GM18861 (cell line): ENCODE measurements around the gene SEMA3D.
A peak's percentile ranks its signal among the peaks of the same experiment; 100 is the strongest.

Source experiments
- ATAC-seq: cut with Tn5 transposase; IDR thresholded peaks from one replicate; pipeline ENCODE4 v1.9.1; 2021; ENCODE audit not compliant: unreplicated experiment

Gene SEMA3D

DNA sequence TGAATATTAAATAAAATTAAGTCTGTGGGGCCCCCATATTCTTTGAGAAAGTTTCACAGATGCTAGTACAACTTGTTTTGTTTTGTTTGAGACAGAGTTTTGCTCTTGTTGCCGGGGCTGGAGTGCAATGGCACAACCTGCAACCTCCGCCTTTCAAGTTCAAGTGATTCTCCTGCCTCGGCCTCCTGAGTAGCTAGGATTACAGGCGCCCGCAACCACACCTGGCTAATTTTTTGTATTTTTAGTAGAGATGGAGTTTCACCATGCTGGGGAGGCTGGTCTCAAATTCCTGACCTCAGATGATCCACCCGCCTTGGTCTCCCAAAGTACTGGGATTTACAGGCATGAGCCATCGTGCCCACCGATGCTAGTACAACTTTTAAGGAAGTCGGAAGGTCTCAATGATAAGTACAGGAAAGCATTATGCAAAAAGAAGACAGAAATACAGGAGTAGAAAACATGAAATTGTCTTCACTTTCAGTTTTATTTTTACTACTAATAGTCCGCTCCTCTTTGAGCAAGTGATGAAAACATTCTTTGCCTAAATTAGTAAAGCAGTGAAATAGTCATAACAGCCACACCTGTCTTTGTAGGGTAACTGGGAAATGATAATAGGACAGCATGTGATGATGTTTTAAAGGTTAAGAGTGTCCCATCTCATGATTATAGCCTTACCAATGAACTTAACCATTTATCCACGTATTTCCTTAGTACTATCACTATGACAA is 147.5 kb downstream of the SEMA3D start:
- ATAC-seq, result peak; percentile 94

GRCh38 chr7:85038466-85038865 is 148.4 kb downstream of the SEMA3D start:
- ATAC-seq, result no peak

GRCh38 chr7:85033263-85033662 is 153.6 kb downstream of the SEMA3D start:
- no peak for ATAC-seq

GRCh38 chr7:85031475-85031874 is 155.4 kb downstream of the SEMA3D start:
- ATAC-seq, result no peak

DNA sequence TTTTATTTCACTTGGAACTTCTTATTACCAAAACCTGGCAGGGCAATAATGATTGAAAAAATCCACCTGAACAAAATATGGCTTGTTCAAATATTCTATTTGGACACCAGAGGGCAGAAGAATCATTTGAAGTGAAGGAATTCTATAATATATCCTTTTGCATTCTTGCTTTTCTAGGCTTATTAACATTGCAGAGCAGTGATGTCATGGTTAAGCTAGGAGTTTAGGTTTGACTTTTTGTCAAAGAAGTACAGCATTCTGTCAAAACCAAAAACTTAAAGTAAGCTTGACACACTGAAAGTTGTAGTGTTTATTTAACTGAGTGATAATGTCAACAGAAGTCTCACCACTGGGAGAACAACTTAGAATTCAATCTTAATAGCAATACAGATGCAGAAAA is 156.0 kb downstream of the SEMA3D start:
- ATAC-seq, result peak; percentile 52

DNA sequence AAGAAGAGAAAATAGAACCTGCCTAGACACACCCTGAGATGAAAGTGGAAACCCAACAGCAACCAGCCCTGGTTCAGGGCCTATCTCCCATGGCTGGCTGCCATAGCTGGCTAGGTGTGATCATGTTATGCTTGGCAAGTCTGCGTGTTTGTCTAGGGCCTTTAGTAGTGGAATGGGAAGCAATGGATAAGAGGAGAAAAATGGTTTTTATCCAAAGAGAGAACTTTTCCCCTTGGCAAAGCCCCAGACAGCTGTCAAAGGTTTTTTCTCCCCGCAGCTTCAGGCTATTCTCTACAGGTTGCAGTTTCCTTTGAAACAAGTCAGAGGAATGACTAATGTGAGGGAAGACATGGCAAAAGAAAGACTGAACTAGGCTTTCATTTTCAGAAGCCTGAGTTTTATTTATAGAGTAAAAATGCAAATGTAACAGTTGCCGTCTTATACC is 161.5 kb downstream of the SEMA3D start:
- ATAC-seq, result no peak

DNA sequence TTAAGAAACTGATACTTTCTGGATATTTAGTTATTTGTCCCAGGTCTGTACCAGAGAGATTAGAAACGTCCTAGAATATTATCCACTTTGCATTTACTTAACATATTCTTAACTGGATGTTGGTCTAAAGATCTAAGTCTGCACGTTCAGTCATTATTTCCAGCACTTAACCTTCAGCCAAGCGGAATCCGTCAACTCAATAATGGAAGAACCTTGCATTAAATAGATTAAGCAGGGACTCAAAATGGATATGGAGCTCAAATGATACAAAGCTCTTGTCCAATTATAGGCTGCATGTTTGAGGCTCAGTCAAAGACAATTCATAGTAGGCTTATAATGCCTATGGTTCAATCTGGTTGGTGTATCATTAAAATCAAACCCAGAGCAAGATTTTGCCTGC is 162.9 kb downstream of the SEMA3D start:
- ATAC-seq, result no peak

- ATAC-seq, result no peak
These were observed 163.7 kb downstream of the SEMA3D start for GRCh38 chr7:85023066-85023712.

DNA sequence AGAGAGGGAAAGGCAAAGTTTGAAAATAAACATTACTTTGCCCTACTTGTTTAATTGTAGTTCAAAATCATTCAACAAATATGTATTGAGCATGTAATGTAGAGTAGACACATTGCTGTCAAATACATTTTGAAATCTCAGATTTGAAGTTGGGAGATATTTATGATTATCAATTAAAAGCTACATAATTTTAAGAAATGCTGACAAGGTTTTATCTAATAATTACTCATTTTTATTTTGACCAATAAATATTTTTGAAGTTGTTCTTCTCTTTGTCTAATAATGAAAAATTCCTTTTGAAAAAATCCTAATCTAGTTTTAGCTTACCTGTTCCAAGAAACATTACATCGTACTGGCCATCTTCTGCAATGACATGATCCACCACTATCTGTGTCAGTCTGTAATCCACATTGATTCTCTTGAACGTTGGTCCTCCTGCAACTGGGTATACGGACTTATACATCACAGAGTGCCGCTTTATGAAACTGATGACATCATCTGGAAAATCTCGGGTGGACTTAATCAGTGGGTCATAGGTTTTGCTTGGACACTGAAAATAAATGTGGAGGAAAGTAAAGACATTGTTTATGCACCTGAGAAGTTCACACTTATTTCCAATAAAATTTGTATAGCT is 164.7 kb downstream of the SEMA3D start:
- ATAC-seq, result no peak

GRCh38 chr7:85021101-85021704 is 165.7 kb downstream of the SEMA3D start:
- no peak for ATAC-seq

DNA sequence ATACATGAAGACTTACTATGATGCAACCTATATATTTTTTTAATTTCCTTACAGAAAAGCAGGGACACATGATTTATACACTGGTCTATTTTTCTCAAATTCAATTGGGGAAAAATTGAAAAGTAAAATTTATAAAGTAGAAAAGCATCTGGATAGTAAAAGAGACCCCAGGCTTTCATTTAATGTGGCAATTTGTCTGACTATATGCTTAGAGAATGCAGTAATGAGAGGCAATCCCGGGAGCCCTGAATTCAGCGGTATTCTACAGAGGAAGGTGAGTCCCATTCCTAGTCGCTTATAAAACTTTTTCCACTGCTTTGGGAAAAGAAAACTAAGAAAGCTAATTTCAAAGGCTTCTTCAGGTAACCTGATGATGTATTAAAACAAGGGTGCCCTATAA is 167.1 kb downstream of the SEMA3D start:
- no peak for ATAC-seq

- ATAC-seq, result no peak
These were observed 167.7 kb downstream of the SEMA3D start for GRCh38 chr7:85019176-85019575.

GRCh38 chr7:85018498-85018897 is 168.4 kb downstream of the SEMA3D start:
- ATAC-seq, result no peak

- no peak for ATAC-seq
These were observed 170.6 kb downstream of the SEMA3D start for GRCh38 chr7:85016286-85016685.

GRCh38 chr7:85014936-85015660 is 171.8 kb downstream of the SEMA3D start:
- ATAC-seq, result no peak

GRCh38 chr7:85011127-85011526 is 175.7 kb downstream of the SEMA3D start:
- no peak for ATAC-seq

DNA sequence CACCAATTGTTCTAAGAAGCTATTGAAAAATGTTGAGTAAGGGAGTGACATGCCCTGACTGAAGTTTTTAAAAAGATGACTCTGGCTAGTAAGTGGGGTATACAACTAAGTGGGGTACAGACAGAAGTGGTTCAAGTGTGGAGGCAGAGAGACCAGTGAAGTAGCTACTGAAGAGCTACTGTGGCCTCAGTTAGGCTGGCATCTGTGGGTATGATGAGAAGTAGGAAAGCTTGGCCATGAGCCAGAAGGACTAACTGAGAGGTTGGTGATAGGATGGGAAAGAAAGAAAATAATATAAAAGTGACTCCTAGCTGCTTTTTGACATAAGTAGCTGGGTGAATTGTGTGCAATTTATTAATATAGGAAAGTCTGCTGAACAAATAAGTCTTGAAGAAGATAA is 176.6 kb downstream of the SEMA3D start:
- no peak for ATAC-seq

DNA sequence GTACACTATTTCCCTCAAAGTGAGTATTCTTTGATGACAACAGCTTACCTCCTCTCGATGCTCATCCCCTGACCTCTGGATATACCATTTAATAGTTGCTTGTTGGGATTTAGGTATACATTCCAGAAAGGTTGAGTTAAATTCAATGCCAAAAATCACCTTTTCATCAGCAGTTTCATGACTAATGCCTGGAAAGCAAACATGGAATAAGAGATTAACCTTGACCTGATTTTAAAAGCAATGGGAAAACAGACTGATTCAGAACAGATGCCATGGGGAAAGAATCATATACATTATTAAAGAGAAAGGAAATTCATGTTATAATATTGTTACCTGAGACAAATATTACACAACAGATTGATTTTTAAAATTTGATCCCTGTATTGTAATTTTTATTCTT is 180.1 kb downstream of the SEMA3D start:
- ATAC-seq, result no peak

DNA sequence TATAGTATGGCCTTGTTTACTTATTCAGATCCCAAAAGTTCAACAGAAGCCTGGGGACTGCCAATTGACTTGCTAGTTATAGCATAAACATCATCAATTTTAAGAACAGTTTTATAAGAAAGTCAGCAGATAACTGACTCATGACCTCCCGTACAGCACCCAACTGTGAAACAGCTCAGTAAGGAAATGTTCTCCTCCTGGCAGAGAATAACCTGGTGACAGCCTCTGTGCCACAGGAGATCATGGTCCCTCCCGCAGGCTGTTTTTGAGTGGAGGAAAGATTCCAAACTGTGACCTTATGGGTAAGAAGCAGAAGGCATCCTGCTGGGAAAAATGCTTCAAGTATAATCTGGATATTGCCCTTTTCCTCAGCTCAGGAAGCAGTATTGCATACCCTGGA is 182.5 kb downstream of the SEMA3D start:
- ATAC-seq, result no peak

DNA sequence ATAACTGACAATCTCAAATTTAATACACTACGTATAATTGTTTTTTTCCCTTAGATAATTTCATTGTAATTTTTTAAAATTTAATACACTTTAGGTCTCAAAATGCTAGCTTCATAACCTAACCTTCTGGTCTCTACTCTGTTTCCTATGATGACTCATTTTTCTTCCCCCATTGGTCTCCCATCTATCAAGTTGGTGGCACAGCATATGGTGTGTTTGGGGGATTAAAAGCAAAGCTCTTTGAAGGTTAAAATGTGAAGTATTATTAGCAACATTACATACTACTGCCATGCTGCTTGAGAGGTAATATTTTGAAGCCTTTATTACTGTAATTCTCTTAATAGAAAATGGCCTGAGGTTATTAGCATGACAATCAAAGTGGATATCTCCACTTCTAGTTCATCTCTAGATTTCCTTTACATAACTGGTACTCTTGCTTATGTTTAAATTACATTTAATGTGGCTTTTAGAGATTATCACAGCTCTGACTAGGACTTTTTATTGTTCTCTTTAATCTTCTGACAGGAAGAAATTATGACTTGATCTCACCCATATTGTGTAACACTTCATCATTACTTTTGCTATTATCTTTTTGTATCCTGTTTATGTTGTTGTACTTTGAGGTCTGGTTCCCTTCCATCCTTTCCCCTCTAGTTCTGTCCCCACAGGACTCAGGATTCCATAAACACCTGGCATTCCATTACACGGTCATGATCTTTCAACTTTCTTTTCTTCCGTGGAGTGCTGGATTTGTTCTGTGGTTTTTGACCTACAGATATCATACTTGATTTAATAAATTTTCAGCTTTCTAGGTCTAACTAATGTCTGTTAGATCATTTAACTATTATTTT is 185.1 kb downstream of the SEMA3D start:
- ATAC-seq, result no peak
